ENCODE results near the gene TMEM178A.

Gene TMEM178A

DNA sequence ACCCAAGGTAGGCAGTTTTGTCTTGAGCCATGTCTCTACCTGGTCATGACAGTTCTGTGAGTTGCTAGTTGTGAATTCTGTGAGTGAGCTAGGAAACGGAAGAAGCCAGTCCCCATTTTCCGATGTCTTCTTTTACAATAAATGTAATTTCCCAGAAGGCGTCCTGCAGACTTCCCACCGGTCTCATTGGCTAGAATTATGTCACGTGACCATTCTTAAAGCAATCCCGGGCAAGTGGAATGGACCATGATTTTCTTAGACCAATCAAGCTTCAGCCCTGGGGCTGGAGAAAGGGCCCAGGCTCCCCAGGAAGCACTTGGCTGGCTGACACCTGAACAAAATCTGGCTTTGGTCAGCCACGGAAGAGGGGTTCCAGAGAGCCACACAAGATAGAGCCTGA, 10.6 kb downstream of the TMEM178A start:
- DNase-seq (ENCODE audit: low read depth in 2 of 2): no peak

DNA sequence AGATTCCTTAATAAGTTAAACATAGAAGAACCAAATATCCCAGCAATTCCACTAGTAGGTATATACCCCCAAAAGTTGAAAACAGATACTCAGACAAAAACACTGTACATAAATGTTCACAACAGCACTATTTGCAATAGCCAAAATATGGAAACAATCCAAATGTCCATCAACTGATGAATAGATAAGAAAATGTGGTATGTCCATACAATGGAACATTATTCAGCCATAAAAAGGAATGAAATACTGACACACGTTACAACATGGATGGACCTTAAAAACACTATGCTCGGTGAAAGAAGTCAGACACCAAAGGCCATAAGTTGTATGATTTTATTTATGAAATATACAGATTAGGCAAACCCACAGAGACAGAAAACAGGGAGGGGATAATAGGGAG, 12.5 kb downstream of the TMEM178A start:
- no peak for DNase-seq (ENCODE audit: low read depth in 2 of 2)

DNA sequence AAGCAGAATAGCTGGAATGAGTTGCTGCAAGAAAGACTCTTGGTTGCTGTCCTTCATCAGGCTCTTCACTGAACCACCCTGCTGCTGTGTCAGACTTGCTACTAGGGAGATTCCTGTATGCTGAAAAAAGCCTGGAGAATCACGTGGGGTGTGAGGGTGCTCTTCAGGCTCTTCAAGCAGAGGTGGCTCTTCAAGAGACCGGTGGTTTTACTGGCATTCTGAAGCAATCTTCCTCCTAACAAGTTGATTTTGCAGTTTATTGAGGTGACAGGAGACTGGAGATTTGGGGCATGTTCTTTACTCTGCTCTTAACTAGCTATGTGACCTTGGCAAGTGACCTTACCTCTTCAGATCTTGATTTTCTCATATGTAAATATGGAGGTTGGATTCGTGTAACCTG, 14.1 kb downstream of the TMEM178A start:
- no peak for DNase-seq (ENCODE audit: low read depth in 2 of 2)

DNA sequence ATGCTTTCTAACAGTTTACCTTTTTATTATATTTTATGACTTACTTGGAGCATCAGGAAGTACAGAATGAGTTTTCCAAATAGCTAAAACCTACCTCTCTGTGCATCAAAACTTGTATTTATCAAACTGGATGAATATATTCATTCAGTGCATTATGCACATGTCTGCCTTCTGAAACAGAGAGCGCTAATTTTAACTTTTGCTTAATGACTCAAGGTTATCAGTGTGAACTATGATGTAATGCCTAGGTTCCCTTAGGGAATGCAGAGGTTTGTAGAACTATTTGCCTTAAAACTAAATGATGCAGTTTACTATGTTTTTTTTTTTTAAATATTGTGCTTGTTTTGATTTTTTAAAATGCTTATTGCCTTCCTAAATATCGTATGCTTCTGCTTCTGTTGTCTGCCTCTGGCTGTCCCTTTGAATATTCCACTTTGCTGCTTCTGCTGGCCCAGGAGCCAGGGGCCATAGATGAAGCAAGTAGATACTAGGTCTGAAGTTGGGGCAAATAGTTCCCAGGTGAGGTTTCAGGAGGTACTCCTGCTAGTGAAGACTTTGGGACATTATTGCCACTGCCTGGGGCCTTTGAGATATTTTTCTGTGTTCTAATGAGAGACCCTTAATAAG, 16.5 kb downstream of the TMEM178A start:
- no peak for DNase-seq (ENCODE audit: low read depth in 2 of 2)

DNA sequence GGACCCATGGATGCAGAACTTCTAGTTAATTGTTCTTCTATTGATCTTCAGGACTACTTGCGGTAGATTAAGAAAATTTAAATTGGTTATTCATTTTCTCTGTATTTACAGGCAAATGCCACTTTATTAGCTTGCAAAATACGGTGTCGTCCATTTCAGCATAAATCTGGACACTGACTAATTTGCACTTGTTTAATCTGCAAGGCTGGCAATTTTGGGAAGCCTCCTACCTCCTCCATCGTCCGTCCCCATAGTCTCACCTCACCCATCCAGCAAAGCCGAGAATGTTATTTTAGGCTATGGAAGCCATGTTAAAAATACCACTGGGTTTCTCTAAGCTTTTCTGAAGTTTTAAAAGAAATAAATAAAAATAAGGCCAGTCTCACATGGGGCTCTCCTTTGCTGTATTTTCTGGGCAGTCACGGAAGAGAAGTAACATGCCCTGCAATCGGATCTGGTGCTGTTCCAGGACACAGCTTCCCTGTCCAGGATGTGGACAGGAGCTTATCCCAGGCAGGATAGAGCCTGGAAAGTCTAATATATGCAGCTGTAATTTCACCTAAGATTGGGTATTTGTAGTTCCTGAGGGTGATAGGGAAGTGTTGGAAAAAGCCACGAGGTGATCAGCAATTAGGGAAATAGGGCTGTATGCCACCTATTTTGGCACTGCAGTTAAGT, 17.4 kb downstream of the TMEM178A start:
- DNase-seq (ENCODE audit: low read depth in 2 of 2): no peak

DNA sequence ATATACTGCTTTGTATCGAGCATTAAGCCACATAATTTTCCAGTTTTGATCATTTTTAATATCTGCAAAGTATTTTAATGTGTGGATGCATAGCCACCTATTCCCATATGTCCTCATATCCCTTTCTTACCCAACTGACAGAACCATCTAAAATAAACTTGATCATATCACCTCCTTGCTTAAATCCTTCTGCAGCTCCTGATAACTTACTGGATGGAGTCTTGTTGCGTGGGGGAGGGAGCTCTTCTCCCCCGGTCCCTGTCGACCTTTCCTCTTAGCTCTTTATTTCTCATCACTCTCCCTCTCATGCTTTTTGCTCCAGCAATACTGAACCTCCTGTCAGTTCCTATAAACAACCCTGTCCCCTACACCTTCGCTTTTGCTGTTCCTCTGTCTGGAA, 18.7 kb downstream of the TMEM178A start:
- DNase-seq (ENCODE audit: low read depth in 2 of 2): no peak

DNA sequence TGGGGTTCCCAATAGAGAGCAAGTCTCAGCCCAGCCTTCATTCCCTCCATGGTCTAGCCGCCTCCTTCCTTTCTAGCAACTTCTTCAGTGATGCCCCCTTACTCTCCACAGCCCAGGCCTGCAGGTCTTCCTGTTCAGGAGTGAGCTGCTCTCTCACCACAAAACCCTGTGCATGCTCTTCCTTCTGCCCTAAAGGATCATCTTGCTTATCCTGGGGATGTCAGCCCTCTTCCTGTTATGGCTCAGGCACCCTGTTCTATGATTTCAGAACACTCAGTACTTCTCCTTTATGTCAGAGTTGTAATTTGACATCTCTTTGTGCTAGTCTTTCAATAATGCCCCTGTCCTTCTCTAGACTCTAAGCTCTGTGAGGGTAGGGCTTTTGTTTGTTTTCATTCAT, 19.4 kb downstream of the TMEM178A start:
- no peak for DNase-seq (ENCODE audit: low read depth in 2 of 2)

DNA sequence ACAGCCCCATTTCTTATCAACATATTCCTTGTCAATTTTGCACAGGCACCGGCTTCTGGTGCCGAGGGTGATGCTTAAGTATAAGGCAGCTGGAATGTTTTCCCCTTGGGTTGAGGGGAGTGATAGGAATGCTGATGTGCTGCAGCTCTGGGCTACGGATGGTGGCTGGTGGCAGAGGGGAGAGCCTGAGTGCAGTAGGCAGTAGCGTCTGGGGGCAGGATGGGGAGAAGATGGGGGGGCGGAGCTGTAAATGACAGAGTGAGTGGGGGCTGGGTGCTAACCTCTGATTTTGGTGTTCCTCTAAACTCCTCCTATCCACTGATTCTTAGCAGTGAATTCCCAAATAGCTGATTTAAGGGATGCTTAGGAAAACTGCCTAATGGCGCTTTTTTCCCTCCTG, 20.7 kb downstream of the TMEM178A start:
- DNase-seq (ENCODE audit: low read depth in 2 of 2): no peak

DNA sequence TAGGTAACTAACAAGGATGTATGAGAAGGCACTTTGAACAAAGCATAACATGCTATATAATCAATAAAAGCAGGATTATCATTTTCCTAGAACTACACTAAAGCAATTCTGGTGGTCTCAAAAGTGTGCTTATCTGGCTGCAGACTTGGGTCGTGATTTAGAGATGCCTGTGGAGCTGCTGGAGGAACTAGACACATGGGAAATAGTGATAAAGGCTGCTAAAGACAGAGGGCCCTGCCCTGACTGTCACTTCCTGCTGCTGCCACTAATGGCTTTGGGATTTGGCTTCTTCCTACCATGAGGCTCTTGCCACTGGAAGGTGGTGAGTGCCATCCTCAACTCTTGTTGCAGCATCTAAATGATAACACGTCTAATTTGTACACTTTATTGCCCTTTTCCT, 22.5 kb downstream of the TMEM178A start:
- DNase-seq (ENCODE audit: low read depth in 2 of 2): no peak

DNA sequence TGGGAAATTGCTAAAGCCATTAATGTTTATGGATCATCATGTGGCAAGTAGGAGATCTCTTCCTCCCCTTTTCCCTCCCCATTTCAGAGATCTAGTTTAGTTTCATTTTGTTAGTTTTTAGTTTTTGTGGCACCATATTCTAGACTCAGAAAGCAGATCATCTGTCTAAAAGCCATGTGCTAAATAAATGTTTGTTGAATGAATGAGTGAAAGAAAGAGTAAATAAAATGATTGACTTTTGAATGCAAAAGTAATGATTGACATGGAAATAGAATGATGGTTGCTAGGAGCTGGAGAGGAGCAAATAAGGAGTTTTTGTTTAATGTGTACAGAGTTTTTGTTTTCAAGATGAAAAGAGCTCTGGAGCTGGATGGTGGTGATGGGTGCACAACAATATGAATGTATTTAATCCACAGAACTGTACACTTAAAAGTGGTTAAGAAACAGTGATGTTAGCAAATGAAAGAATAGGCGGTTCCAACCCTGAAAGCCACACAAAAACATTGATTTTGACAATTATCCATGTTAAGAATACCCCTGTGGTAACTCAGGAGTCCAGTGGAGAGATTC, 23.6 kb downstream of the TMEM178A start:
- no peak for DNase-seq (ENCODE audit: low read depth in 2 of 2)

DNA sequence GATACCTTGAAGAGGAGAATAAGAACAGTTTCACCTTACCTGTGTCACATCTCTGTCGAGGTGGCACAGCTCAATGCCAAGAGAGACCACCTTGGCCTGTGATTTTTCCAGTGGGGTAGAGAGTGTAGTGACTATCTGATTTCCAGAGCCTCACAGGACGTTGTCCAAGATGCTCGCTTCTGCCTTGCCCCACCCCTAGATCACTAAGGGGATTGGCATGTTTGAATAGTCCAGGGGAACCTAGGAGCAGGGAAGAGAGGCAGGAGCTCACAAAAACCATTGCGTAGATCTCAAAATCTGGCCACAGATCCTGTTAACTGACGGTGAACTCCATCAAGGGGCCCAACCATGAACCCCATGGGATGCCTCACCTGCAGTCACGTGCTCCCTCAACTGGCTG, 24.2 kb downstream of the TMEM178A start:
- DNase-seq (ENCODE audit: low read depth in 2 of 2): no peak

DNA sequence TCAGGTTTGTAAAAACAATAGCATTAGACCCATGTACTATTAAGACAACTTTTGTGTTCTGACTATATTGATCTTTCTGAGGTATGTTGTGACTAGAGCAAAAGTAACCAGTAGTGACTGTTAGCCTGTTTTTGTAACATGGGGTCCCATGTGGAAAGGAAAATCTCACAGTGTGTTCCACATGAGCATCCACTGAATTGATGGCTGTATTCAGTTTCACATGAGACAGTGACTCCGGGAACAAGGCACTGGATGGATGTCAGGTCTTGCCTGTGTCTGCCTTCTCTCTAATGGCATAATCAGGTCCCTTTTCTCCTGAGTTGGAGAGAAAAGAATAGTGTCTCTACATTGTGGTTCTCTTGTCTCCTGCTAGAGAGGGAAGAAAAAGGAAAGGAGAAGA, 27.5 kb downstream of the TMEM178A start:
- DNase-seq (ENCODE audit: low read depth in 2 of 2): no peak

DNA sequence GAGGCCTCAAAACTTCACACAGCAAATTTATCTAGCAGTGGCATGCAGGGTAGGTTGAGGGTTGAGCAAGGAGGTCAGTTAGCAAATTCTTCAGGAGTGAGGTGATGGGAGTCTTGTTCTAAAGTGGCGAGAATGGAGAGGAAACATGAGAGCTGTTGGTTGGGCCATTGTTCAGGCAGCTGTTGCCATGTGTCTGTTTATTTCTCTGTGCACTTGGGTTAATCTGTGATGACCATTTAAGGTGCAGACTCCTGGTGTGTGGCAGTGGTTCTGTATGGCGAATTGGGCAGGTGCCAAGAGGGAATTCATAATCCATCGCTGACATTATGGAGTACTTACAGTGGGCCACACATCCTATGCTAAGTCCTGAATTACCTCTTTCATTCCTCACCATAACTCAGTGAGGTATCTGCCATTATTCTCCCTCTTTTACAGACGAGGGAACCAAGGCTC, 30.4 kb downstream of the TMEM178A start:
- DNase-seq (ENCODE audit: low read depth in 2 of 2): no peak

DNA sequence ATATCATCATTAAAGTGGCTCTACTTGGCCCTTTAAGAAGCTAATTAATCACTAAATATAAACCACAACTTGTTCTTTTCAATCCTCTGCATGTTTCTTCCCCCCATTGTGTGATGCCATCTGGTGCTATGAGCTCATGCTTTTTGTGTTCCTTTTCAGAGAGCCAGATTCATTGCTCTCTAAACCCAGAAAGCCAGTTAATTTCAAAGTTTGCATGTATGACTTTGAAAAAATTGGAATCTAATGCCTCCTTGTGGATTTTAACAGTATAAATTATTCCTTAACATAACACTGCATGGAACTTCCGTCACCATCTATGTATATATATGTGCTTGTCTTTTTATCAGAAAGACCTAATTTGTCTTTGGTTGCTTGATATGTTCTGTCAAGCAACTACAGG, 31.1 kb downstream of the TMEM178A start:
- no peak for DNase-seq (ENCODE audit: low read depth in 2 of 2)

DNA sequence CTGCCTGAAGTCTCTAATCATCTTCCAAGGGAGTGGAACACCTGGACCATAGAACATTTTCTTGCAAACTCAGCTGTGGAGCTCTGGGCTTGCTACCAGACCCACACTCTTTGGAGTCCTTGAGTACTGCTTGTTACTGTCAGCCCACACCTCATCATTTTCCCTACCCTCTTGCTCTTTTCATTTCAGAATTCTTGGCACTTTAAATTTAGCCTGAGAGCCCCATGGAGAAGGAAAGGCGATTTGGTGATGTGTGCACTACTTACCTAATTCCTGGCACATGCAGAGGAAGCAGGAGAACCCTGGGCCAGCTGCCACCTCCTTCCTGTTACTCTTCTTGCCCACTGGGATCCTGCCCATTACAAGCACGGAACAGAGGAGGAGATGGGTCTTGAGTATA, 31.7 kb downstream of the TMEM178A start:
- DNase-seq (ENCODE audit: low read depth in 2 of 2): no peak

DNA sequence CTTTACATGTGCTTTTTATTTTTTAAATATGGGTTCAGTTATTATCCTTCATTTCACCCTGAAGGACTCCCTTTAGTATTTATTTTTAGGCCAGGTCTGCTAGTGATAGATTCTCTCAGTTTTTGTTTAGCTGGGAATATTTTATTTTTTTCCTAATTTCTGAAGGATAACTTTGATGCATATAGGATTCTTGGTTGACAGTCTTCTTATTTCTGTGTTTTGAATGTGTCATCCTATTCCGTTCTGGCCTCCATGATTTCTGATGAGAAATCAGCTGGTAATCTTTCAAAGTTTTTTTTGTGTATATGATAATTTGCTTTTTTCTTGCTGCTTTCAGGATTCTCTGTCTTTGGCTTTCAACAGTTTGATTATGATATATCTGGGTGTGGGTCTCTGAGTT, 35.4 kb downstream of the TMEM178A start:
- no peak for DNase-seq (ENCODE audit: low read depth in 2 of 2)

DNA sequence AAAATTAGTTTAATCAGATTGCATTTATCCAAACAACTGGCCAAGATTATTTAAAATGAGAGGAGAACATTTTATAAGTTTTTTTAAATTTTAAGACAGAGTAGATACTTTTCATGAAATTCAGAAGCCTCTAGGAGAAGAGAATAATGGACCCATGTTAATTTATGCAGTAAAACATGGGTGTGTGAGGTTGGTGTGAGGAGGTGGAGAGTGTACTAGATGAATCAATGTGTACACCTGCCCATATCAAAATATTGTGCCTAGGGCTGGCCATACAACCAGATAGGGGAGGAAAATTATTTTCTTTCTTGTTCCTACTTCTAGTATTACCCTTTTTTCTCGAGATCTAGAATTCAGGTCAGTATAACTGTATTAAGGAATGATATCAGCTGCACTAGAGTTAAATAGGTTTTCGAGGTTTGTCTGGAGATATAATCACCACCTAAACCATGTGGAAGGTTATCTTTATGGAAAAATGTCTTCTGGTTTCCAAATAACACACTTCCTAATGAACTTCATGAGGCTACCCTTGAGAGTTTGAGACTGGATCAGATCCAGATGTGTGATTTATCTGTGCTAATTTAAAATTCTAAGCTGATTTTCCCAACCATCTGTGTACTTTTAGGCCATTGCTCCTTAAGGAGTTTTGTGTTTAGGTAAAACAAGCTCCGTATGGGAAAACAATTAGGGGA, 37.6 kb downstream of the TMEM178A start:
- no peak for DNase-seq (ENCODE audit: low read depth in 2 of 2)

DNA sequence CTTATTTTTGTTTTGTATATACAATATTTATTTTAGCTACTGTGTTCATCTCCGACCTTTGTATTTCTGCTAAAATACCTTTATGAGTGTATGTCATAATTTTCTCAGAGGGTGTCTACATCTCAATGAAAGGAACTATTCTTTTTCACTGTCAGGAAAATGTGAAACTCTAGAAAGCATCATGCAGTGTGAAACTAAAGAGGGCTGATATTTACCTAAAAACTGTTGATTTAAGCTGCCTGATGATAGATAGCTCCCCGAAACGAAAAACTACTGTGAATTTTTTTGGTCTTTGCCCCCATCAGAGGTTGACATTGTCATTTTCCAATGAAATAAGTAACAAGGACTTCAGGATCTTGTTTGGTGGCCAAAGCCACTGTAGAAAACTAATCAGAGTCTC, 38.8 kb downstream of the TMEM178A start:
- DNase-seq (ENCODE audit: low read depth in 2 of 2): no peak

DNA sequence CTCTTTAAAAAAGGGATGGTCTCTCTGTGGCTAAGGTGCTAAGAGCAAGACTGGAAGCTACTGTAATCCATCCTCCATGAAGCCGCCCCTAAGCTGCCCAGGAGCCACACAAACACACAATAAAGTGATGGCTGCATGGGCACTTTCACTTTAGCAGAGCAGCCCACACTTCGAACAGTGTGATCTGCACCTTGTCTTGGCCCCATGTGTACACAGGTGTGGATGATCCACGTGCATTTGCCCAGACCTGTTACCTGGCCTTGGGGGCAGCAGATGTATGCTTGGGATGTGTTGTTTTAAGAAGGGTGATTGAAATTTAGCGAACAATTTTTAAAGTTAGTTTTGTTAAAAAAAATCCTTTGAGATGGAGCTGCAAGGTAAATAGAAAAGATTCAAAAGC, 39.9 kb downstream of the TMEM178A start:
- no peak for DNase-seq (ENCODE audit: low read depth in 2 of 2)

DNA sequence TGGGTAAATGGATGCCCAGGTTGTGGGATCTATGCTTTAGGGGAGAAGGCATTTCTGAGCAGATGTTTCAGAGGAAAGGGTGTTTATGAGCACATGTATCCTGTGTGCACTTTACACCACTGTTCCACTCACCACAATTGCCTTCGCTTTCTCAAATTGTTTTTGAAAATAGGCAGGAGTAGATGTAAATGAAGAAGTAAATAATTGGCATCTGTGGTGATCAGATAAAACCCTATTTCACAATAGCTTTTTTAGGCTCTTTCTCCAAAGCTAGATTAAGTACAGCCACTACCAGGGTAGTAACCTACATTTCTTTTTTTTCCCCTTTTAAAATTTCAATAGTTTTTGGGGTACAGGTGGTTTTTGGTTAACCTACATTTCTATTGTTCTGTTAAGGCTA, 40.6 kb downstream of the TMEM178A start:
- DNase-seq (ENCODE audit: low read depth in 2 of 2): no peak

DNA sequence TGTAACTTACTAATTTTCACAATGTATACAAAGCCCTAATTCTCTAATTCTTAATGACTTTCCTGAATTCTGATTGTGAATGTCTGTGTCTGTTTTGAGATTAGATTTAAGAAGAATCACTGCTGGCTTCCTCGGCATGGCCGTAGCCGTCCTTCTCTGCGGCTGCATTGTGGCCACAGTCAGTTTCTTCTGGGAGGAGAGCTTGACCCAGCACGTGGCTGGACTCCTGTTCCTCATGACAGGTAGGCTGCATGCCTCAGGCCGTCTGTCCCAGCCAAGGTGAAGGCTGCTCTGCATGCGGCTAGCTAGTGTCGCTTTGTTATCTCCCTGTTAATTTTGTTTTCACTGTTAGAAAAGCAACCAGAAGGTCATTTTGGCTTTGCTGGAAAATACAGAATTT, 41.2 kb downstream of the TMEM178A start:
- no peak for DNase-seq (ENCODE audit: low read depth in 2 of 2)

DNA sequence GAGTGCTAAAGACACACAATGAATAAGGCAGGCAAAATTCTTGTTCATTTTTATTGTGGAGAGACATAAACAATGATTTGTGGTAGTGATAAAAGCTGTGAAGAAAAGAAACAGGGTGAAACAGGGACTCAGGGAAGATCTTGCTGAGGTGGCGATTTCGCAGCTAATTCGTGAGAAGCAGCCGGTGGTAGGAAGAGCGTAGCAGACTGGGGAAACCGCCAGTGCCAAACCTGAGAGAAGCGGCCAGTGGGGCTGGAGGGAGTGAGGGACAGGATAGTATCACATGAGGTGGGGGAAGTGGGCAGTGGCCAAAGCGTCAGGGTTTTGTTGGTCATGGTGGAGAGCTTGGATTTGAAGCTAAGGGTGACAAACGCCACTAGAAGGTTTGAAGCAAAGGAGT, 42.3 kb downstream of the TMEM178A start:
- DNase-seq (ENCODE audit: low read depth in 2 of 2): no peak

DNA sequence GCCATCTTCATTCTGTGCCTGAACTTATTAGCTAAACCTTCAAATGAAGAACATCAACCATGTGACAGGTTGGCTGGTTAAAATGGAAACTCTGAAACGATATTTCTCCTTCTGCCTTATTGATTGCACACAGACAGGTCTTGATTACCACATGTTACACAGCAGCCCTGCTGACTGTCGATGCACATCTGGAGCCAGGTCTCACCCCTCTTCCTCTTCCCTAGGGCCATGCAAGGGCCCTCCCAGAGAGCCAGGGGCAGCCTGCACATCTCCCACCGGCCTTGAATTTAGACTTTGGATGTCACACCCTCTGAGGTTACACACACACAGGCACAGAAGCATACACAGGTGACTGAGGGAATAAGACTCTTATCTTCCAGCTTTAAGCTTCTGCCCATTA, 45.1 kb downstream of the TMEM178A start:
- DNase-seq (ENCODE audit: low read depth in 2 of 2): no peak
